Epidermal melanocyte (primary cell): Measurements from ENCODE around the gene CCDC71L.

ENCODE experiments used
- DNase-seq: peaks from one replicate; pipeline ENCODE4 v3.0.0; 2011; ENCODE audit warnings: low spot score; ENCODE audit not compliant: insufficient read length

CCDC71L gene

GRCh38 chr7:106626376-106627164, 34.4 kb downstream of the CCDC71L start:
- DNase-seq = no peak

GRCh38 chr7:106625678-106626301, 35.2 kb downstream of the CCDC71L start:
- no peak for DNase-seq

GRCh38 chr7:106623853-106624252, 37.1 kb downstream of the CCDC71L start:
- no peak for DNase-seq

- no peak for DNase-seq
Measured at GRCh38 chr7:106623315-106623660, 37.7 kb downstream of the CCDC71L start.

GRCh38 chr7:106622654-106623314, 38.2 kb downstream of the CCDC71L start:
- no peak for DNase-seq

- no peak for DNase-seq
Measured at GRCh38 chr7:106621393-106622132, 39.4 kb downstream of the CCDC71L start.

- no peak for DNase-seq
Measured at GRCh38 chr7:106620676-106621075, 40.3 kb downstream of the CCDC71L start.

GRCh38 chr7:106620034-106620433, 40.9 kb downstream of the CCDC71L start:
- no peak for DNase-seq

- DNase-seq = no peak
Measured at GRCh38 chr7:106619213-106619612, 41.7 kb downstream of the CCDC71L start.

- DNase-seq = peak; percentile 32
Measured at GRCh38 chr7:106618480-106618879, 42.5 kb downstream of the CCDC71L start.

- no peak for DNase-seq
Measured at GRCh38 chr7:106617860-106618259, 43.1 kb downstream of the CCDC71L start.

- no peak for DNase-seq
Measured at GRCh38 chr7:106616708-106617051, 44.3 kb downstream of the CCDC71L start.

- no peak for DNase-seq
Measured at GRCh38 chr7:106615808-106616707, 44.9 kb downstream of the CCDC71L start.

- no peak for DNase-seq
Measured at GRCh38 chr7:106614751-106615150, 46.2 kb downstream of the CCDC71L start.

- no peak for DNase-seq
Measured at GRCh38 chr7:106613848-106614560, 47.0 kb downstream of the CCDC71L start.

GRCh38 chr7:106613279-106613678, 47.7 kb downstream of the CCDC71L start:
- DNase-seq = no peak

GRCh38 chr7:106612432-106612831, 48.5 kb downstream of the CCDC71L start:
- no peak for DNase-seq

GRCh38 chr7:106611911-106612310, 49.0 kb downstream of the CCDC71L start:
- no peak for DNase-seq

- DNase-seq = no peak
Measured at GRCh38 chr7:106610996-106611886, 49.7 kb downstream of the CCDC71L start.
